ENCODE measurements around the gene PAX2.
"Not testable (repeated sequence)": the region's sequence is repeated elsewhere in the genome, so short reads cannot be mapped to it uniquely, and the experiment has no call there.

Gene PAX2

GRCh38 chr10:100744987-100745881, at the start of gene PAX2:
TSS of gene PAX2 (plus strand) at chr10:100745582. CDS start at chr10:100746261, 679 bp downstream.
- DNase-seq: no peak

GRCh38 chr10:100696477-100696901, 48.9 kb upstream of the PAX2 start:
- DNase-seq: no peak

GRCh38 chr10:100697070-100697469, 48.3 kb upstream of the PAX2 start:
- DNase-seq: no peak

- no peak for DNase-seq
Measured at GRCh38 chr10:100697631-100698030, 47.8 kb upstream of the PAX2 start.

GRCh38 chr10:100701704-100702103, 43.7 kb upstream of the PAX2 start:
- DNase-seq: not testable (repeated sequence)

- no peak for DNase-seq
Measured at GRCh38 chr10:100705139-100705538, 40.2 kb upstream of the PAX2 start.

- DNase-seq: no peak
Measured at GRCh38 chr10:100707261-100707848, 38.0 kb upstream of the PAX2 start.

- DNase-seq: no peak
Measured at GRCh38 chr10:100709146-100710082, 36.0 kb upstream of the PAX2 start.

GRCh38 chr10:100710151-100710871, 35.1 kb upstream of the PAX2 start:
- no peak for DNase-seq

- DNase-seq: no peak
Measured at GRCh38 chr10:100713049-100713858, 32.1 kb upstream of the PAX2 start.

- DNase-seq: no peak
Measured at GRCh38 chr10:100713859-100714565, 31.4 kb upstream of the PAX2 start.

- DNase-seq: no peak
Measured at GRCh38 chr10:100714566-100714950, 30.8 kb upstream of the PAX2 start.

GRCh38 chr10:100715101-100715444, 30.3 kb upstream of the PAX2 start:
- no peak for DNase-seq

- DNase-seq: no peak
Measured at GRCh38 chr10:100715445-100716385, 29.7 kb upstream of the PAX2 start.

GRCh38 chr10:100717166-100717565, 28.2 kb upstream of the PAX2 start:
- DNase-seq: no peak

GRCh38 chr10:100718197-100718742, 27.1 kb upstream of the PAX2 start:
- no peak for DNase-seq

- no peak for DNase-seq
Measured at GRCh38 chr10:100723180-100723579, 22.2 kb upstream of the PAX2 start.

GRCh38 chr10:100723770-100724530, 21.4 kb upstream of the PAX2 start:
- DNase-seq: no peak

GRCh38 chr10:100724531-100725027, 20.8 kb upstream of the PAX2 start:
- DNase-seq: no peak
